GM12891 (cell line): Measurements from ENCODE around the gene CITED2.

ENCODE experiments used
- PAX5 ChIP-seq: IDR thresholded peaks from 2 replicates; pipeline ENCODE4 v1.6.1; 2011; ENCODE audit warnings: low read length, moderate library complexity, mild to moderate bottlenecking; ENCODE audit not compliant: insufficient read depth, severe bottlenecking
- POLR2A ChIP-seq: IDR thresholded peaks from 2 replicates; pipeline ENCODE4 v1.6.1; 2011; ENCODE audit warnings: low read depth, low read length, control low read depth
- POLR2AphosphoS5 ChIP-seq: IDR thresholded peaks from 2 replicates; pipeline ENCODE4 v1.6.1; 2011; ENCODE audit warnings: low read depth, low read length, control low read depth
- SPI1 ChIP-seq: IDR thresholded peaks from 2 replicates; pipeline ENCODE4 v1.6.1; 2011; ENCODE audit warnings: low read depth, low read length, control low read depth
- TAF1 ChIP-seq: IDR thresholded peaks from 2 replicates; pipeline ENCODE4 v1.6.1; 2011; ENCODE audit warnings: low read depth, low read length, control low read depth

GRCh38 chr6:139327038-139327437 lies 47.4 kb downstream of the CITED2 start:
- no peak for TF ChIP-seq POLR2A
- TF ChIP-seq POLR2AphosphoS5: no peak
- TF ChIP-seq TAF1: no peak
- peak; percentile 94 for TF ChIP-seq SPI1
- no peak for TF ChIP-seq PAX5
